Activated CD4-positive, alpha-beta T cell treated with anti-CD3 and anti-CD28 coated beads, Interleukin-2, amount 10 ng/mL, durations not matched to agents 24 days and 14 days (primary cell): ENCODE data around the gene SLC6A19. TPM values are rescaled to one million over a fixed set of nuclear protein-coding genes. Genes with fewer than 3 reads are reported as not detected.
A peak's percentile ranks its signal among the peaks of the same experiment; 100 is the strongest.

ENCODE experiments used
- DNase-seq: peaks from one replicate; pipeline ENCODE4 v3.0.0; 2022
- H3K27ac Mint-ChIP-seq: one replicate; pipeline ENCODE4 v1.8.0; 2022; ENCODE audit warnings: mild to moderate bottlenecking, mixed read lengths
- H3K27me3 Mint-ChIP-seq: one replicate; pipeline ENCODE4 v1.8.0; 2022; ENCODE audit warnings: mixed read lengths
- H3K36me3 Mint-ChIP-seq: one replicate; pipeline ENCODE4 v1.8.0; 2022; ENCODE audit warnings: low read depth, mild to moderate bottlenecking, mixed read lengths
- H3K4me1 Mint-ChIP-seq: one replicate; pipeline ENCODE4 v1.8.0; 2021; ENCODE audit warnings: mixed read lengths
- H3K4me3 Mint-ChIP-seq: one replicate; pipeline ENCODE4 v1.8.0; 2022; ENCODE audit warnings: mild to moderate bottlenecking, moderate library complexity, mixed read lengths
- H3K9me3 Mint-ChIP-seq: one replicate; pipeline ENCODE4 v1.8.0; 2021; ENCODE audit warnings: mixed read lengths
- intact Hi-C: fragments of 100-400 bp; cut with micrococcal nuclease; formaldehyde crosslinking; loops from one replicate; pipeline ENCODE4 v1.15.1; 2023
- total RNA-seq: library from RNA; stranded (reverse); gene quantifications from 2 replicates; pipeline ENCODE4 v1.2.3, GENCODE V29; 2022

The SLC6A19 gene
- total RNA-seq, 1 donor from 2014 or later = not detected

DNA sequence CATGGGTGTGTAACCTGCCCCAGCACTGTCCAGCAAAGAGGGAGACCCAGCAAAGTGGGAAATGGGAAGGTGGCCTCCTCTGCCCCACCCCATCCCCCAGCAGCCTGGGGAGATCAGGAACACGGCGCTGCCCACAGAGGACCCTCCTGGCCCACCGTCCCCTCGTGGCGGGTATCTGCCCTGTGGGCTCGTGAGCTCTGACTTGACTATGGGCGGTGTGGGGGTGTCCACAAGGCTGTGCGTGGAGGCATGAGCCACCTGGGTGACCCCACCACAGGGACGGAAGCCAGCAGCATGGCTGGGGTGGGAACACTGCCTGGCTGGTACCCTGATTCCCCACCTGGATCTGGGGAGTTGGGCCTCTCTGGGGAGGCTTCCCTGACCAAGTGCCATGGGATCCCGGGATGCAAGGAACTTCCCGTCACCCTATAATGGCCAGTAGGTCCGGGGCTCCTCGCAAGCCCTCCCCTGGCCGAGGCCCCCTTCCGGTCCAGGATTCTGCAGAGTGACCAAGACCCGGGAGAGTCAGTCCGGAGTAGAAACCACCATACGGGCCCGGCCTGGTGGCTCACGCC lies 29.3 kb upstream of the SLC6A19 start:
- Mint-ChIP-seq H3K27me3 (peaks cover 2% of the 10 kb centered on the region), H3K36me3 (no peaks in the 10 kb centered on the region), H3K4me3 (no peak overlapping the region), H3K27ac (peak overlapping the region; percentile 20), H3K9me3 (no peaks in the 10 kb centered on the region), H3K4me1 (peaks cover 8% of the 10 kb centered on the region)
- intact Hi-C loops = no loop called here
- DNase-seq = no peak

- intact Hi-C loops = no loop called here
- Mint-ChIP-seq H3K27me3 (peaks cover 2% of the 10 kb centered on the region), H3K27ac (no peak overlapping the region), H3K4me1 (peaks cover 8% of the 10 kb centered on the region), H3K36me3 (no peaks in the 10 kb centered on the region), H3K4me3 (no peak overlapping the region), H3K9me3 (no peaks in the 10 kb centered on the region)
- DNase-seq = peak; percentile 77
Observed at GRCh38 chr5:1172670-1173404, 28.6 kb upstream of the SLC6A19 start.

GRCh38 chr5:1173485-1174070 lies 27.8 kb upstream of the SLC6A19 start:
- Mint-ChIP-seq H3K36me3 (no peaks in the 10 kb centered on the region), H3K4me1 (peaks cover 4% of the 10 kb centered on the region), H3K27ac (no peak overlapping the region), H3K9me3 (no peaks in the 10 kb centered on the region), H3K27me3 (no peaks in the 10 kb centered on the region), H3K4me3 (no peak overlapping the region)
- intact Hi-C loops = no loop called here
- no peak for DNase-seq

GRCh38 chr5:1174122-1174936 lies 27.1 kb upstream of the SLC6A19 start:
- H3K4me3 Mint-ChIP-seq = no peak overlapping the region
- no peak overlapping the region for H3K27ac Mint-ChIP-seq
- DNase-seq = peak; percentile 83
- H3K36me3 Mint-ChIP-seq = no peaks in the 10 kb centered on the region
- no peaks in the 10 kb centered on the region for H3K9me3 Mint-ChIP-seq
- H3K4me1 Mint-ChIP-seq = peaks cover 4% of the 10 kb centered on the region
- no peaks in the 10 kb centered on the region for H3K27me3 Mint-ChIP-seq
- intact Hi-C loops = no loop called here

DNA sequence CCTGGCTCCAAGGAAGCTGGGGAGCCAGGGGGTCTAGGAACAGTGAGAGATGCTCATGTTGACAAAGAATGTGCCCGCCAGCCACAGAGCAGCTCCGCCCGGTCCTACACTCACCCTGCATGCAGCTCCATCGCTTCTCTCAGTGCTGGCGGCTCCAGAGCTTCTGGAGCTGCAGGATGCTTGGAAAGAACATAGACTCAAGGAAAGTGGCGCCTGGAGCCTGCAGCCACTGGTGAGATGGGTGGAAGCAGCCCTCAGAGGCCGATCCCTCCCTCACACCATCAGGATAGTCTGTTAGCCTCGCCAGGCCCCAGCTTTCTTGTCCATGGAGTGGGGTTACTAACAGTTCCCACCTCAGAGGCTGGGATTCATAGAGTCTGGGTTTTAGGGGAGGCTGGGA lies 26.4 kb upstream of the SLC6A19 start:
- intact Hi-C loops = no loop called here
- no peak overlapping the region for H3K27ac Mint-ChIP-seq
- no peak for DNase-seq
- no peak overlapping the region for H3K4me3 Mint-ChIP-seq
- no peaks in the 10 kb centered on the region for H3K9me3 Mint-ChIP-seq
- H3K27me3 Mint-ChIP-seq = no peaks in the 10 kb centered on the region
- no peaks in the 10 kb centered on the region for H3K36me3 Mint-ChIP-seq
- peaks cover 4% of the 10 kb centered on the region for H3K4me1 Mint-ChIP-seq

DNA sequence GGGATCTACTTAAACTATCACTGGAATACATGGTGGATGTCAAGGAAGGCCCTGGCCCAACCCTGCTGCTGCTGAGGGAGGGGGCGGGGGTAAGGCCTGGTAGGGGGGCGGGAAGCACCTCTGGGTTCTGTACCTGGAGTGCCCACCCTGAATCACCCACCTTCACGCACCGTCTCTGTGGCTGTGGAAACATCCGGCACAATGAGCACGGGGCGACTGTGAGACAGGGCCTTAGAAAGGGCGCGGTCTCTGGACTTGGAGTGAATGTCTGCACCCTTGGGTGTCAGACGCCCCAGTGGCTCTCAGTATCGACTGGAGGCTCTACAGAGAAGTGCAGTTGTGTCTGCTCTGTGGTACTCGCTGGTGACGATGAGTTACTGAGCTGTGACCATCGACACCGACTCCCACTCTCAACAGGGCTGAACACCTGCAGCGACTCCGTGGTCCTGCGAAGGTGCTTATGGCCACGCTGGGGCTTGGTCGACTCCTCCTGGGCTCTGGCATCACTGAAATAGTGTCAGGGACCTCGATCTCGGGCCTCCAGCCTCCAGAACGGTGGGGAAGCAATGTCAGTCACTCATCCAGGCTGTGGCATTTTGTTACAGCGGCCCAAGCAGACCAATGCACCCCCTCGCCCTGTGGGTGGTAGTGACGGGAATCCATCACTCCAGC lies 25.5 kb upstream of the SLC6A19 start:
- no peaks in the 10 kb centered on the region for H3K9me3 Mint-ChIP-seq
- DNase-seq = no peak
- no peak overlapping the region for H3K27ac Mint-ChIP-seq
- intact Hi-C loops = no loop called here
- H3K36me3 Mint-ChIP-seq = no peaks in the 10 kb centered on the region
- H3K4me3 Mint-ChIP-seq = no peak overlapping the region
- H3K27me3 Mint-ChIP-seq = no peaks in the 10 kb centered on the region
- H3K4me1 Mint-ChIP-seq = peaks cover 4% of the 10 kb centered on the region

DNA sequence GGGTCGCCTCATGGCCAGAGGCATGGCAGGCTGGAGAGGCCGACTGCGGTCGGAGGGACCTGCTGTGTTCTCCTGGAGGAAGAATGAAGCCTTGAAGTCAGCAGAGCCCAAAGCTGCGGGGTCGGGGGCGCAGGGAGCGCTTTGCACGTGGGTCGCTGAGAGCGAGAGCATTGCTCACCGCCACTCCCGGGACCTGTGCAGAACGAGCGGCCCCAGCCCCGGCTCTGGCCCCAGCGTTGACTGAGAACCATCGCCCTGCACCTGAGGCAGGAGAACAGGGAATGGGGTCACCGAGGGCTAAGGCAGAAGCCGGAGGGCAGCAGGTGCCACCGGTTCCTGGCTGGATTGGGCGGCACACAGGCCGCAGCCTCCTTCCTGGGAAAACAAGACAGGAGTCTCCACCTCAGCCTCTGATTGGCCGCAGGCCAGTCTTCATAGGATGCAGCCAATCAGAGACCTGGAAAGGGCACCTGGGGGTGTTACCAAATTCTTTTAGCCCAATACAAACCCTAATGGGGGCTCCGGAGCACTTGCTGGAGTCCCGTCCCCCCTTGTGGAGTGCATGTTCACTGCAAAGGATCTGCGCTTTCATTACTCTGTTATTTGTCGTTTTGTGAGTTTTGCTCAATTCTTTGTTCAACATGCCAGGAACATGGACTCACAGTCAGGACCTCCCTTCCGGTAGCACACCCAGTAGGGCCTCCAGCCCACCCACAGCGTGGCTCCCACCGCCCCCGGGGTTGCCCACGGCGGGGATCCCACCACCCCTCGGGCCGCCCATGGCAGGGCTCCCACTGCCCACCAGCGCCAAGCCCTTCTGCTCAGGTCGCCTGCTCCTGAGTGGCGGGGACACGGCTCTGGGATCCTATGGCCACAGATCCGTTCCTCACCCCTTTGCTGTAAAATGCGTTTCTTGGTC lies 24.7 kb upstream of the SLC6A19 start:
- H3K4me1 Mint-ChIP-seq = peaks cover 4% of the 10 kb centered on the region
- no peaks in the 10 kb centered on the region for H3K9me3 Mint-ChIP-seq
- DNase-seq = no peak
- intact Hi-C loops = no loop called here
- no peak overlapping the region for H3K4me3 Mint-ChIP-seq
- no peaks in the 10 kb centered on the region for H3K27me3 Mint-ChIP-seq
- no peak overlapping the region for H3K27ac Mint-ChIP-seq
- no peaks in the 10 kb centered on the region for H3K36me3 Mint-ChIP-seq

GRCh38 chr5:1177826-1178528 lies 23.4 kb upstream of the SLC6A19 start:
- no peaks in the 10 kb centered on the region for H3K27me3 Mint-ChIP-seq
- no peaks in the 10 kb centered on the region for H3K36me3 Mint-ChIP-seq
- peaks cover 4% of the 10 kb centered on the region for H3K4me1 Mint-ChIP-seq
- no peaks in the 10 kb centered on the region for H3K9me3 Mint-ChIP-seq
- no peak overlapping the region for H3K27ac Mint-ChIP-seq
- intact Hi-C loops = no loop called here
- no peak for DNase-seq
- H3K4me3 Mint-ChIP-seq = no peak overlapping the region

GRCh38 chr5:1178529-1179382 lies 22.6 kb upstream of the SLC6A19 start:
- Mint-ChIP-seq H3K9me3 (no peaks in the 10 kb centered on the region), H3K36me3 (no peaks in the 10 kb centered on the region), H3K27ac (no peak overlapping the region), H3K27me3 (no peaks in the 10 kb centered on the region), H3K4me3 (no peak overlapping the region), H3K4me1 (peaks cover 4% of the 10 kb centered on the region)
- intact Hi-C loops = no loop called here
- DNase-seq = no peak

- no peak overlapping the region for H3K4me3 Mint-ChIP-seq
- DNase-seq = no peak
- peaks cover 3% of the 10 kb centered on the region for H3K4me1 Mint-ChIP-seq
- no peaks in the 10 kb centered on the region for H3K27me3 Mint-ChIP-seq
- intact Hi-C loops = no loop called here
- H3K27ac Mint-ChIP-seq = no peak overlapping the region
- no peaks in the 10 kb centered on the region for H3K36me3 Mint-ChIP-seq
- H3K9me3 Mint-ChIP-seq = no peaks in the 10 kb centered on the region
Observed at GRCh38 chr5:1179383-1179715, 22.0 kb upstream of the SLC6A19 start.

- Mint-ChIP-seq H3K4me3 (no peak overlapping the region), H3K4me1 (no peaks in the 10 kb centered on the region), H3K27ac (no peak overlapping the region), H3K27me3 (no peaks in the 10 kb centered on the region), H3K9me3 (no peaks in the 10 kb centered on the region), H3K36me3 (no peaks in the 10 kb centered on the region)
- no peak for DNase-seq
- intact Hi-C loops = no loop called here
Observed at GRCh38 chr5:1180096-1180495, 21.3 kb upstream of the SLC6A19 start.

DNA sequence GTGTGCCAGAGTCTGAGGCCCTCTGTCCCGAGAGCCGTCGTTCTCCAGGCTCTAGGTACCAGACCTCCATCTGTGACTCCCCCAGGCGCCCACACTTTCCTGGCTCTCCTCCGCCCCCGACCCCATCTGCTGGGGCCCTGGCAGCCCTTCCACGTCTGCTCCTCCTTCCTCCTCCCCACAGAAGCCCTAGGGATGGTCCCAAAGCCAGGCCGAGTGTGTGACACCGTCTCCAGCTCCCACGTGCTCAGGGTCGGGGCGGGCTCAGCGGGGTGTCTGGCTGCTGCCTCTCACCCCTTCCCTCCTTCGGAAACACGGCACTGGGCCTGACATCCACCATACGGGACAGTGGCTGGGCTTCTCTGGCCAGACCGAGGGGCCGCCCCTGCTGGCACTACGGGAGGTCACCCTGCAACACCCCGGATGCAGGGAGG lies 20.5 kb upstream of the SLC6A19 start:
- Mint-ChIP-seq H3K4me3 (no peak overlapping the region), H3K4me1 (no peaks in the 10 kb centered on the region), H3K36me3 (no peaks in the 10 kb centered on the region), H3K27ac (no peak overlapping the region), H3K27me3 (no peaks in the 10 kb centered on the region), H3K9me3 (no peaks in the 10 kb centered on the region)
- intact Hi-C loops = no loop called here
- no peak for DNase-seq
